Psoas muscle (tissue), 8 donors: ENCODE data around the gene MAP6D1. TPM values are rescaled to one million over a fixed set of nuclear protein-coding genes. Genes with fewer than 3 reads are reported as not detected.
"Not testable (repeated sequence)": the region's sequence is repeated elsewhere in the genome, so short reads cannot be mapped to it uniquely, and the experiment has no call there.

Experiments used
- ATAC-seq, 4 donors: fragments of 200-7000 bp; cut with Tn5 transposase; one replicate each; pipeline ENCODE4 v1.9.1; 2020; ENCODE audit warnings: moderate library complexity in 3 of 4, mild to moderate bottlenecking in 2 of 4
- DNase-seq, 2 donors: peaks; one replicate each; pipeline ENCODE4 v3.0.0-alpha.2; 2020
- H3K27ac ChIP-seq: fragments of 200-600 bp; one replicate; pipeline ENCODE4 v1.8.0; 2022
- H3K27me3 ChIP-seq, 3 donors: fragments of 200-600 bp in 1 of 3; one replicate each; pipeline versions ENCODE4 v1.6.1 to v1.8.0; 2013 to 2022; ENCODE audit warnings: low read length in 2 of 3, mild to moderate bottlenecking in 2 of 3, moderate library complexity in 1 of 3; ENCODE audit not compliant: insufficient read depth in 3 of 3
- H3K36me3 ChIP-seq, 2 donors: fragments of 200-600 bp in 1 of 2; one replicate each; pipeline versions ENCODE4 v1.6.1 to v1.8.0; 2013 to 2022; ENCODE audit warnings: low read depth in 1 of 2, mild to moderate bottlenecking in 1 of 2, moderate library complexity in 1 of 2; ENCODE audit not compliant: insufficient read depth in 1 of 2
- H3K4me1 ChIP-seq: fragments of 200-600 bp; one replicate; pipeline ENCODE4 v1.8.0; 2022
- H3K4me3 ChIP-seq: fragments of 200-600 bp; one replicate; pipeline ENCODE4 v1.8.0; 2022; ENCODE audit warnings: mild to moderate bottlenecking
- H3K9me3 ChIP-seq: fragments of 200-600 bp; one replicate; pipeline ENCODE4 v1.8.0; 2022
- WGBS, 3 donors: extraction: QIAGEN DNeasy Blood & Tissue Kit; methylation state at CpG; one replicate each; pipeline versions ENCODE4 v1.1.6 to v1.1.7; 2013; 5-methylcytosine and 5-hydroxymethylcytosine counted together
- intact Hi-C, 2 donors: fragments of 100-400 bp; cut with DNase I; formaldehyde crosslinking; loops; one replicate each; pipeline versions ENCODE4 v1.11.0 to v1.14.2; 2022
- polyA plus RNA-seq, 3 donors: library from polyadenylated mRNA; stranded (reverse); fragments of 200-250 nt; gene quantifications; one replicate each; pipeline ENCODE4 v1.2.3, GENCODE V29; 2013
- total RNA-seq, 4 donors: library from RNA; stranded (reverse); fragmentation: NEBNext Ultra II Directional in 2 of 4; extraction: Animal tissue kit (Norgen Biotek cat#: 25700) in 2 of 4; gene quantifications; one replicate each; pipeline versions ENCODE4 v1.2.1 to v1.2.4, GENCODE V29; 2021 to 2023
- TF ChIP-seq, protein P1 (sequence below): fragments of 200-600 bp; IDR thresholded peaks from one replicate; pipeline ENCODE4 v1.8.0; 2022; ENCODE audit warnings: antibody characterized with exemption
- donor health status: healthy with polysubstance abuse.
- donor health status: DM: no; HTN: no; CAD: no; lungs with moderate emphysema.
- donor health status: Bipolar disorder and iron deficiency.
- donor health status: healthy.
- donor health status: DM: yes; HTN: yes; CAD: no.
- donor health status: DM: no; HTN: no; CAD: no.
- donor health status: DM: no; HTN: no; CAD: no.
- donor health status: DM: yes; HTN: yes; CAD: no.

MAP6D1 gene
- total and polyA plus RNA-seq, 7 donors, result 2.7 to 12.3 (median 5.0) TPM

DNA sequence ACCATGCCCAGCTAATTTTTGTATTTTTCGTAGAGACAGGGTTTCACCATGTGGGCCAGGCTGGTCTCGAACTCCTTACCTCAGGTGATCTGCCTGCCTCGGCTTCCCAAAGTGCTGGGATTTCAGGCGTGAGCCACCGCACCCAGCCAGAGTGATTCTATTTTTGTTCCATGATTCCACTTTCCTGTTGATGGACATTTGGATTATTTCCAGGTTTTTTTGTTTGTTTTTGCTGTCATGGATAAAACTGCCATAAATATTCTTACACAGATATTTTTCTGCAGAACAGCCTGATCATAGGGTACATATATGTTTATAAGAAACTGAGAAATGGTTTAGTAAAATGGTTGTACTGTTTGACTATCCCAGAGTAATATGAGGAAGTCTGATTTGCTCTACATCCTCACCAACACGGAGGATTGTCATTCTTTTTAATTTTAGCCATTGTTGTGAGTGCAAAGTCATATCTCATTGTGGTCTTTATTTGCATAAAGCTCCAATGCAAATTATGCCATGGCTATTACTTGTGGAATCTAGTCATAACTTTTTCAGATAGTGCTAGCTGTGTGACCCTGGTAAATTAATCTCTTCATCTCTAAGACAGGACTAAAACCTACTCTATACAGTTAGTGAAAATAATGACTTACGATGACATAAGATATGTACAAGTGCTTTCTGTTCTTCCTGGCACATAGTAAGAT is 42.7 kb downstream of the MAP6D1 start:
- DNase-seq (no peak), ATAC-seq (no peak)
- 53 to 64% (median 56%) methylated on average over 7 of the region's 7 CpGs for WGBS, 3 donors
- intact Hi-C loops, result no loop called here
- H3K9me3 ChIP-seq, result no peaks in the 10 kb centered on the region
- H3K36me3 ChIP-seq, result peaks cover 0 to 77% of the 10 kb centered on the region in 2 donors
- H3K4me3 ChIP-seq, result no peak overlapping the region
- no peaks in the 10 kb centered on the region for H3K27me3 ChIP-seq
- TF ChIP-seq, protein P1, sequence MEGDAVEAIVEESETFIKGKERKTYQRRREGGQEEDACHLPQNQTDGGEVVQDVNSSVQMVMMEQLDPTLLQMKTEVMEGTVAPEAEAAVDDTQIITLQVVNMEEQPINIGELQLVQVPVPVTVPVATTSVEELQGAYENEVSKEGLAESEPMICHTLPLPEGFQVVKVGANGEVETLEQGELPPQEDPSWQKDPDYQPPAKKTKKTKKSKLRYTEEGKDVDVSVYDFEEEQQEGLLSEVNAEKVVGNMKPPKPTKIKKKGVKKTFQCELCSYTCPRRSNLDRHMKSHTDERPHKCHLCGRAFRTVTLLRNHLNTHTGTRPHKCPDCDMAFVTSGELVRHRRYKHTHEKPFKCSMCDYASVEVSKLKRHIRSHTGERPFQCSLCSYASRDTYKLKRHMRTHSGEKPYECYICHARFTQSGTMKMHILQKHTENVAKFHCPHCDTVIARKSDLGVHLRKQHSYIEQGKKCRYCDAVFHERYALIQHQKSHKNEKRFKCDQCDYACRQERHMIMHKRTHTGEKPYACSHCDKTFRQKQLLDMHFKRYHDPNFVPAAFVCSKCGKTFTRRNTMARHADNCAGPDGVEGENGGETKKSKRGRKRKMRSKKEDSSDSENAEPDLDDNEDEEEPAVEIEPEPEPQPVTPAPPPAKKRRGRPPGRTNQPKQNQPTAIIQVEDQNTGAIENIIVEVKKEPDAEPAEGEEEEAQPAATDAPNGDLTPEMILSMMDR, result no peak
- no peaks in the 10 kb centered on the region for H3K4me1 ChIP-seq
- no peak overlapping the region for H3K27ac ChIP-seq

DNA sequence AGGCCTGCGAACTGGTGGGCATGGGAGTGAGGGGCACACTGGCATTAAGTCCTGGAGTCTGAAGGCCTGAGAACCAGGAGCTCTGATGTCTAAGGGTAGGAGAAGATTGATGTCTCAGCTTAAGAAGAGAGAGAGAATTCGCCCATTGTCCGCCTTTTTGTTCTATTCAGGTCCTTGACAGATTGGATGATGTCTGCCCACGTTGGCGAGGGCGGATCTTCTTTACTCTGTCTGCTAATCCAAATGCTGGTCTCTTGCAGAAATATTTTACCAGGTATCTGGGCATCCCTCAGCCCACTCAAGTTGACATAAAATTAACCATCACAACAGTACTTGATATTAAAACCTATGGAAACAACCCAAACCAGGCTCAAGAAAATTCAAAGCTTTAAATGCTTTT is 44.1 kb downstream of the MAP6D1 start:
- H3K36me3 ChIP-seq, result peaks cover 0 to 70% of the 10 kb centered on the region in 2 donors
- ATAC-seq, result no peak

DNA sequence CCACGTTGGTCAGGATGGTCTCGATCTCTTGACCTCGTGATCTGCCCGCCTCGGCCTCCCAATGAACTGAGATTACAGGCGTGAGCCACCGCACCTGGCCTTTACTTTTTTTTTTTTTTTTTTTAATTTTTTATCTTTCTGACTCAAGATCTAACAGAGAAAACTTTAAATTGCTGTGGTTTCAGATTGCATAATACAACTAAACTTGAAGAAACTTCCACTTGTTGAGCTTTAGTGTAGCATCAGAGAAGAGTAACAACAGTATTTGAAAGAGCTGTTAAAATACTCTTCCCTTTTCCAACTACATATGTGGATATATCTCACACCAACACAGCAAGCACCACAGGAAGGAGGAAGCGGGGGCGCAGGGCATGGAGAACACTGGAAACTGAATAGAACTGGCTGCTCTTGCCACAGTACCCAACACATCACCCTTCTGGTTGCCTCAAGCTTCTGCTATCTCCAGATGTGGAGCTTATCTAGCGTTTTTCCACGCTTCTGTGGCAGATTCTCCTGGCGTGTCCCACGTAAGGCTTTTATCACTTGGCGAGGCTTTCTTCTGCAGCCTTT is 45.4 kb downstream of the MAP6D1 start:
- peaks cover 8% of the 10 kb centered on the region for H3K4me1 ChIP-seq
- peaks cover 0 to 65% of the 10 kb centered on the region in 2 donors for H3K36me3 ChIP-seq
- TF ChIP-seq, protein P1, result no peak
- DNase-seq, result no peak
- no peak overlapping the region for H3K4me3 ChIP-seq
- 92 to 97% (median 93%) methylated on average over 14 of the region's 14 CpGs for WGBS, 3 donors
- no peak overlapping the region for H3K27ac ChIP-seq
- no peaks in the 10 kb centered on the region for H3K9me3 ChIP-seq
- no peak for ATAC-seq
- intact Hi-C loops, result no loop called here
- no peaks in the 10 kb centered on the region for H3K27me3 ChIP-seq

More for the DNA sequence above, 44.1 kb downstream of the MAP6D1 start:
- H3K4me3 ChIP-seq, result no peak overlapping the region
- TF ChIP-seq, protein P1, result no peak
- peaks cover 2% of the 10 kb centered on the region for H3K4me1 ChIP-seq
- no peaks in the 10 kb centered on the region for H3K9me3 ChIP-seq
- H3K27me3 ChIP-seq, result no peaks in the 10 kb centered on the region
- intact Hi-C loops, result no loop called here
- 95 to 98% (median 97%) methylated on average over 6 of the region's 6 CpGs for WGBS, 3 donors
- H3K27ac ChIP-seq, result no peak overlapping the region
- DNase-seq, result no peak

DNA sequence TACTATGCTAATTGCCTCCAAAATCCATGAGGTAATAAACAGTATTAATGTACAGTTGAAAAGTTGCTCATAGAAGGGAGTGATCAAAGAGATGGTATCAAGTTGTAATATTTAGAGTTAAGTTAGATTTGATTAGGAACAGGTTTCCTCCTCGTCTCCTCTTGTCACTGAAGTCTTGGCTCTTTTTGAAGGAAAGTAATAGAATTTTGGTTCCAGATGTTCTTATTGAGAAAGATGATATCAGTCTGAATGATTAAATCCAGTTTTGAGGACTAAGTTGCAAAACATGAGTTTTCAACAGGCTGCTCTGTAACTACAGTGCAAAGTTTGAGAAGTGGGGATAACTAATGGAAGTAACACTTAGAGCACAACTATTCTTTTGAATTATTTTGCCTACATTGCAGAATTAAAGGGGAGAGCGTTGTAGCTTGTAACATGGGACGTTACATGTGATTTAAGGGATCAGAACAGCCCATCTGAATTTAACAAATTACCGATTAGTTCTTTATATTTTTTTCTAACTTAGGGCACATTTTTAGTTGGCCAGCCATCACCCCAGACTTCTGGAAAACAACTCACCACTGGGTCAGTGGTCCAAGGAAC is 48.3 kb downstream of the MAP6D1 start:
- 91 to 96% (median 94%) methylated on average over 4 of the region's 4 CpGs for WGBS, 3 donors
- ATAC-seq (no peak), DNase-seq (no peak)
- intact Hi-C loops, result no loop called here
- TF ChIP-seq, protein P1, result no peak
- Histone ChIP-seq H3K4me1 (peaks cover 11% of the 10 kb centered on the region), H3K27me3 (no peaks in the 10 kb centered on the region), H3K9me3 (no peaks in the 10 kb centered on the region), H3K36me3 (peaks cover 3 to 77% of the 10 kb centered on the region in 2 donors), H3K4me3 (no peak overlapping the region), H3K27ac (no peak overlapping the region)

DNA sequence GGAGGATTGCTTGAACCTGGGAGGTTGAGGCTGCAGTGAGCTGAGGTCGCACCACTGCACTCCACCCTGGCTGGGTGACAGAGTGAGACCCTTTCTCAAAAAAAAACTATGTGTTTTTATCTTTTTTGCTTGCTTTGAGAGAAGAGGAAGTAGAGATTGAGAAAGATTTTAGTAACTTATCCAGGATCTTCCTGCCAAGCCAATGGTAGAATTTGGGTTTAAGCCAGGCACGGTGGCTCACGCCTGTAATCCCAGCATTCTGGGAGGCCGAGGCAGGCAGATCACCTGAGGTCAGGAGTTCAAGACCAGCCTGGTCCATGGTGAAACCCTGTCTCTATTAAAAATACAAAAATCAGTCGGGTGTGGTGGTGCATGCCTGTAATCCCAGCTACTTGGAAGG is 48.9 kb downstream of the MAP6D1 start:
- intact Hi-C loops, H3K27me3 ChIP-seq, DNase-seq, H3K9me3 ChIP-seq, H3K4me3 ChIP-seq, H3K27ac ChIP-seq, ATAC-seq: not testable (repeated sequence)
- H3K4me1 ChIP-seq, result peaks cover 11% of the 10 kb centered on the region
- WGBS, 3 donors, result 76 to 88% (median 86%) methylated on average over 5 of the region's 5 CpGs
- peaks cover 3 to 76% of the 10 kb centered on the region in 2 donors for H3K36me3 ChIP-seq
